GF-D8 (cell line): ENCODE results near the gene ATR.
"Not testable (repeated sequence)": the region's sequence is repeated elsewhere in the genome, so short reads cannot be mapped to it uniquely, and the experiment has no call there.

Experiments used
- DNase-seq: peaks from one replicate; lab custom pipeline; 2025; lab: John Stamatoyannopoulos, UW

ATR gene

GRCh38 chr3:142578329-142579223, at the start of gene ATR:
Gene ATR (minus strand): TSS chr3:142578733. CDS start chr3:142578704, 29 bp downstream.
- peak; percentile 92 for DNase-seq

- DNase-seq = no peak
Observed at GRCh38 chr3:142626971-142627370, 48.4 kb upstream of the ATR start.

- no peak for DNase-seq
Observed at GRCh38 chr3:142625153-142625440, 46.6 kb upstream of the ATR start.

- DNase-seq = no peak
Observed at GRCh38 chr3:142624341-142625152, 46.0 kb upstream of the ATR start.

GRCh38 chr3:142623194-142623593, 44.7 kb upstream of the ATR start:
- DNase-seq = no peak

- DNase-seq = no peak
Observed at GRCh38 chr3:142622405-142622804, 43.9 kb upstream of the ATR start.

GRCh38 chr3:142618917-142619461, 40.5 kb upstream of the ATR start:
- no peak for DNase-seq

- no peak for DNase-seq
Observed at GRCh38 chr3:142615171-142615570, 36.6 kb upstream of the ATR start.

- no peak for DNase-seq
Observed at GRCh38 chr3:142614059-142614626, 35.6 kb upstream of the ATR start.

- DNase-seq = no peak
Observed at GRCh38 chr3:142613491-142613890, 35.0 kb upstream of the ATR start.

GRCh38 chr3:142611206-142611605, 32.7 kb upstream of the ATR start:
- DNase-seq = no peak

- no peak for DNase-seq
Observed at GRCh38 chr3:142609136-142609535, 30.6 kb upstream of the ATR start.

GRCh38 chr3:142608631-142609030, 30.1 kb upstream of the ATR start:
- no peak for DNase-seq

GRCh38 chr3:142604940-142605339, 26.4 kb upstream of the ATR start:
- DNase-seq = no peak

GRCh38 chr3:142603386-142603705, 24.8 kb upstream of the ATR start:
- DNase-seq = not testable (repeated sequence)

GRCh38 chr3:142602619-142603385, 24.3 kb upstream of the ATR start:
- no peak for DNase-seq

- DNase-seq = no peak
Observed at GRCh38 chr3:142601713-142602112, 23.2 kb upstream of the ATR start.

GRCh38 chr3:142597906-142598305, 19.4 kb upstream of the ATR start:
- no peak for DNase-seq

- no peak for DNase-seq
Observed at GRCh38 chr3:142596726-142597088, 18.2 kb upstream of the ATR start.

GRCh38 chr3:142595951-142596725, 17.6 kb upstream of the ATR start, which contains the start of gene PLS1:
Gene PLS1 (plus strand): TSS chr3:142596393. CDS start chr3:142664238, 67,845 bp downstream.
- peak; percentile 63 for DNase-seq

- DNase-seq = no peak
Observed at GRCh38 chr3:142595581-142595950, 17.0 kb upstream of the ATR start.
